Measurements from ENCODE around the gene TPCN2. TPM values are rescaled to one million over a fixed set of nuclear protein-coding genes. Genes with fewer than 3 reads are reported as not detected.

Gene TPCN2
- total RNA-seq, 2 donors from 2014 or later = 17.1 to 24.6 TPM

DNA sequence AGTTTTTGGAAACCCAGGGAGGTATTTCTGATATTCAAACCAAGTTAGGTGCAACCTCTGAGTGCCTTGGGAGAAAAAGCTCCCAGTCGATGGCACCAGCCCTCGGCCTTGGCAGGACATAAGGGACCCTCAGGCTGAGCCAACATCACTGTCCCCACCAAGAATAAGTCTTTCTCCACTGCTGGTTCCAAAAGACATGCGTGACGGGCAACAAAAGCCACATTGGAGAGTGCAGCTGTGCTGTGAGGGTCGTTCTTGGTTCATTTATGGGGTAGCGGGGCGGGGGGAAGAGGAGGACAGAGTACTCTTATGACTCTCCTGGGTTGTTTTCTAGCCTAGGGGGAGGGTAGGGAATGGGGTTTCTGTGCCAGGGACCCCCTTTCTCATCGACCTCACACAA is 11.2 kb upstream of the TPCN2 start:
- peaks cover 0 to 8% of the 10 kb centered on the region in 2 donors for H3K27me3 Mint-ChIP-seq
- peaks cover 6 to 9% of the 10 kb centered on the region in 2 donors for H3K4me1 Mint-ChIP-seq (ENCODE audit: low read depth in 2 of 2)
- no peak overlapping the region for H3K27ac Mint-ChIP-seq
- H3K9me3 Mint-ChIP-seq = no peaks in the 10 kb centered on the region
- no peak overlapping the region for H3K4me3 Mint-ChIP-seq
- ATAC-seq (no peak), DNase-seq (ENCODE audit: low spot score) (no peak)
- no peaks in the 10 kb centered on the region for H3K36me3 Mint-ChIP-seq

DNA sequence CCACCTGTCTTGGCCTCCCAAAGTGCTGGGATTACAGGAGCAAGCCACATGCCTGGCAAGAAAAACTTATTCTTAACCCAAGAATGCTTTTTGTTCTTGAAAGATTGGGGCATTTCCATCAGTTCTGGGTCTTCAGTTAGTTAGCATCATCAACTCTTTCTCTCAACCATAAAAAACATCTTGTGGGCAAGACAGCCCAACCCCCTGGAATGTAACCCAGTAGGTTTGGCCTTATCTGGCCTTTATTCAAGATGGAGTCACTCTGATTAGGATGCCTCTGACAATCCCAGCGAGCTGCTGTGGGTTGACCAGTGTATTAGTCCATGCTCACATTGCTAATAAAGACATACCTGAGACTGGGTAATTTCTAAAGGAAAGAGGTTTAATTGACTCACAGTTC is 9.2 kb upstream of the TPCN2 start:
- H3K27me3 Mint-ChIP-seq = peaks cover 3 to 4% of the 10 kb centered on the region in 2 donors
- peaks cover 6 to 9% of the 10 kb centered on the region in 2 donors for H3K4me1 Mint-ChIP-seq (ENCODE audit: low read depth in 2 of 2)
- DNase-seq (ENCODE audit: low spot score) (no peak), ATAC-seq (no peak)
- H3K36me3 Mint-ChIP-seq = no peaks in the 10 kb centered on the region
- no peak overlapping the region for H3K27ac Mint-ChIP-seq
- H3K4me3 Mint-ChIP-seq = no peak overlapping the region
- no peaks in the 10 kb centered on the region for H3K9me3 Mint-ChIP-seq

DNA sequence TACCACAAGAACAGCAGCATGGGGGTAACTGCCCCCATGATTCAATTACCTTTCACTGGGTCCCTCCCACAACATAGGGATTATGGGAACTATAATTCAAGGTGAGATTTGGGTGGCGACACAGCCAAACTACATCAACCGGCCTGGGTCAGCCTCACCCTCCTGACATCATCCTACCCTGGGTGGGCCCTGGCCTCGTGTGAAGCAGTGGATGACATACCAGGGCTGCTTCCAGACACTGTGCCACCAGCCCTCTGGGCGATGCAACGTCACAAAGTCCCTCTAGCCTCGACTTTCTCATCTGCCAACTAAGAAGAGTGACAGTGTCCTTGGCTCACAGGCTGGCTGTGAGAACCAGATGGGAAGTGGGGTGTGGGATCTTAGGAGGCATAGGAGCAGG is 8.7 kb upstream of the TPCN2 start:
- H3K27ac Mint-ChIP-seq = peak overlapping the region in 1 of 2 donors; percentile 15
- DNase-seq (ENCODE audit: low spot score) (no peak), ATAC-seq (no peak)

DNA sequence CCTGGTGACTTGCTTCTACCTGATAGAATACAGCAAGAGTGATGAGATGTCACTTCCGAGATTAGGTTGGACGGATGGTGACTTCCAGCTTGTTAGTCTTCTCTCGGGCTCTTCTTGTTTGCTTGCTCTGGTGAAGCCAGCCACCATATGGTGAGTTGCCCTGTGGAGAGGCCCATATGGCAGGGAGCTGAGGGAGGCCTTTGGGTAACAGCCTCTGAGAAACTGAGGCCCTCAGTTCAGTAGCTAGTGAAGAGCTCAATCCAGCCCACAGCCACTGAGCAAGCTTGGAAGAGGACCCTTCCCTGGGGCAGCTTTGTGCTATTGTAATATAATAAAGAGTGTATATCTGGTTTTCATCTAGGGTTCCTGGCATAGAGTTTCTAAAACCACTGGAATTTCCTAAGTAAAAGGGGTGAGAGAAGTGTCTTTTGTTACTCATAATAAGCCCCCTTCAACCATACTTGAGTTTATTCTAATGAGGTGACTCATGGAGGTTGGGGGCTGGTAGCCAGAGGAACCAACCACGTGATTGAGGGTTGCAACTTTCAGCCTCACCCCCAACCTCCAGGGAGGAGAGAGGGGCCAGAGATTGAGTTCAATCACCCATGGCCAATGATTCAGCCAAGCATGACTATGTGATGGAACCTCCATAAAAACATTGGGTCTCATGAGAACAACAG is 8.0 kb upstream of the TPCN2 start:
- DNase-seq (ENCODE audit: low spot score) (no peak), ATAC-seq (peak; percentile 54 to 68)
- H3K27ac Mint-ChIP-seq = peak overlapping the region in 1 of 2 donors; percentile 15
- H3K27me3 Mint-ChIP-seq = peaks cover 0 to 8% of the 10 kb centered on the region in 2 donors
- H3K4me3 Mint-ChIP-seq = no peak overlapping the region
- peaks cover 6 to 9% of the 10 kb centered on the region in 2 donors for H3K4me1 Mint-ChIP-seq (ENCODE audit: low read depth in 2 of 2)
- H3K9me3 Mint-ChIP-seq = no peaks in the 10 kb centered on the region
- H3K36me3 Mint-ChIP-seq = no peaks in the 10 kb centered on the region

More for the DNA sequence above, 8.7 kb upstream of the TPCN2 start:
- Mint-ChIP-seq H3K27me3 (peaks cover 0 to 6% of the 10 kb centered on the region in 2 donors), H3K36me3 (no peaks in the 10 kb centered on the region), H3K4me3 (no peak overlapping the region), H3K4me1 (ENCODE audit: low read depth in 2 of 2) (peaks cover 6 to 9% of the 10 kb centered on the region in 2 donors), H3K9me3 (no peaks in the 10 kb centered on the region)

DNA sequence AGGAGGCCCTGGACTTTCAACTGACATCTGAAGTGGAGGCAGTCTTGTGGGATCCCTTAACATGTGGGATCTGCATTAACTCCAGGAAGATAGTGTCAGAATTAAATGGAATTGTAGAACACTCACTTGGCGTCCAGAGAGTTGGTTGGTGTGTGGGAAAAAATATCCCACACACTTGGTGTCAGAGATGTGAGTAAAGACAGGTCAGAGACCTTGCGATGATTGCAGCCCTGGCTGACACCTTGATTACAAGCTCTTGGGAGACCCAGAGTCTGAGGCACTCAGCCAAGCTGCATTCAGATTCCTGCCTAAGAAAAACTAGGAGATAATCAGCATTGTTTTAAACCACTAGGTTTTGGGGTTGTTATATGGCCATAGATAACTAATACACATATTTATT is 7.2 kb upstream of the TPCN2 start:
- no peak for DNase-seq (ENCODE audit: low spot score)
- Mint-ChIP-seq H3K4me3 (no peak overlapping the region), H3K36me3 (no peaks in the 10 kb centered on the region), H3K4me1 (ENCODE audit: low read depth in 2 of 2) (peaks cover 6 to 9% of the 10 kb centered on the region in 2 donors), H3K27ac (no peak overlapping the region), H3K9me3 (no peaks in the 10 kb centered on the region), H3K27me3 (peaks cover 0 to 10% of the 10 kb centered on the region in 2 donors)
- ATAC-seq = no peak

DNA sequence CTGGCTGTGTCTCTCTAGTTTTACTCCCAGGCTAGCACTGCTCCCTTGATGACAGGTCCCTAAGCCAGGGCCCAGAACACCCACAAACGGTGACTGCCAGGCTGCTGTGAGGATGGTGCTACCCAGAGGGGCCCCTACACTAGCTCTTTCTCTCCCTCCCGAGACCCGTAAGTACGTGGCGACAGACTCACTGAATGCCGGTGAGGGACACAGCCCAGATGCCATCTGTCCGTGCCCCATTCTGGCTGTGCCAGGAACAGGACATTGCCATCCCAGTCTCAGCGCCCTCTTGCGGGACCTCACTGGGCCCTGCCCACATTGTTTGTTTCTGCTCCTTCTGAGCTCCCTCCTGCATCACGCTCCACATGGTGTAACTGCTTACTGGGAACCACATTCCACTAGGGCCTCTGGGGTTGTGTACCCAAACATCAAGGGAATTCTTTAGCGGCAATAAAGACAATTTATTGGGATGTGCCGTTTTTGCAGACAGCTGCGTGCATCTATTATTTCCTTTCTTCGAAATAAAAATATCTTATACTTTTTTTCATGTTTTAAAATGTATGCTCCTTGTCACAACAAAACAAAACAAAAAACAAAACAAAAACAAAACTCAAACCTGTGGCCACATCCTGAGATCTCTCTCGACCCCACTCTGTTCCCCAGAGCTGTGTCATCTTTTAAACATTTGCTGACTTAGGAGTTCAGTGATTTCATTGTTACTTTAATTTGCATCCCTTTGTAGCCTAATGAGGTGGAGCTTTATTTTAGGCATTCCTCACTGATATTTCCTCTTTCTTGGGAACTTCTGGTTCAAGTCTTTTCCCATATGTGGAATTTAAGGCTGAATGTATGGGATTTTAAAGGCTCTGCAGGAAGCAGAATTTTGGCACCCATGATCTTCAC is 4.4 kb upstream of the TPCN2 start:
- no peak overlapping the region for H3K4me3 Mint-ChIP-seq
- H3K36me3 Mint-ChIP-seq = no peaks in the 10 kb centered on the region
- no peaks in the 10 kb centered on the region for H3K9me3 Mint-ChIP-seq
- H3K4me1 Mint-ChIP-seq (ENCODE audit: low read depth in 2 of 2) = peaks cover 6 to 9% of the 10 kb centered on the region in 2 donors
- no peak for ATAC-seq
- peaks cover 0 to 12% of the 10 kb centered on the region in 2 donors for H3K27me3 Mint-ChIP-seq
- no peak for DNase-seq (ENCODE audit: low spot score)
- H3K27ac Mint-ChIP-seq = no peak overlapping the region

DNA sequence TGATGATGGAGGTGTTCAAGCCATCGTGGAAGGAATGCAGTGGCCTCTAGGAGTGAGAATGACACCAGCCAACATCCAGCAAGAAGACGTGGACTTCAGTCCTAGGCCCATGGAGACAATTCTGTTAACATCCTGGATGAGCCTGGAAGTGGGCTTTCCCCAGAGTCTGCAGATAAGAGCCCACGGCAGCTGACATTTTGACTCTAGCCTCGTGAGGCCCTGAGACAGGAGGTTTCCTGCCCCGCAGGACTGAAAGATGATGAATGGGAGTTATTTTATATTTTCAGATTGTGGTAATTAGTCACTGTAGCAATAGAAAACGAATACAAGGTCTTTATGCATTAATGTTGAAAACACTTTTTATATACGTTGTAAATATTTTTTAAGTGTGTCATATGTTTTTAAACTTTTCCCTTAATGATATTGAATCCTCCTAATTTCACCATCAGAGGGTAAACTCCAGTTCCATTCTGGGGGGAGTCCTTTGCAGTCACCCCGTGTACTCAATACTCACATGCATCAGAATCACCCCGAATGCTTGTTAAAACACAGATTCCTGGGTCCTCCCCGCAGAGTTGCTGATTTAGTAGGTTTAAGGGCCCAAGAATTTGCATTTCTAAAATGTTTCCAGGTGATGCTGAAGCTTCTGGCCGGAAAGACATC is 570 bp upstream of the TPCN2 start:
- Mint-ChIP-seq H3K4me3 (peak overlapping the region; percentile 45), H3K9me3 (no peaks in the 10 kb centered on the region), H3K36me3 (no peaks in the 10 kb centered on the region), H3K27ac (peak overlapping the region; percentile 46 to 68), H3K4me1 (ENCODE audit: low read depth in 2 of 2) (peaks cover 0 to 7% of the 10 kb centered on the region in 2 donors), H3K27me3 (peaks cover 0 to 12% of the 10 kb centered on the region in 2 donors)
- no peak for DNase-seq (ENCODE audit: low spot score)
- ATAC-seq = peak in 1 of 2 donors; percentile 1

DNA sequence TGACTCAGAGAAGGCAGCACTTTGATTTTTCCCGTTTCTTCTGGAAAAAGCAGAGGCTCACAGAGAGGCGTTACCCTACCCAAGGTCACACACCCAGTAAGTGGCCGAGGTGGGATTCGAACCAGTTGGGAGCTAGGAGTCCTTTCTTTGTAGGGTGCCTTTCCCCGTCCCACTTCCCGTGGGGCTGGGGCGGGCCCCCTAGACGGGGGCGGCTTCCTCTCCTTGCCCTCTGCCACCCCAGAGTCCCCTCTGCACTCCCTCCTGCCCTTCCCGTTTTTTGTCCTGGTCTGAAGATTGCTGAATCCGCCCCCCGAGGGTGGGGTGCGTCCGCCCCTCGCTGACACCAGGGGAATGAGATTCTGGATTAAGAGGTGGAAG is 747 bp downstream of the TPCN2 start:
- Mint-ChIP-seq H3K27ac (peak overlapping the region; percentile 37 to 80), H3K4me1 (ENCODE audit: low read depth in 2 of 2) (peaks cover 0 to 7% of the 10 kb centered on the region in 2 donors), H3K36me3 (no peaks in the 10 kb centered on the region), H3K27me3 (peaks cover 0 to 9% of the 10 kb centered on the region in 2 donors), H3K9me3 (no peaks in the 10 kb centered on the region), H3K4me3 (peak overlapping the region; percentile 66)
- peak; percentile 48 for DNase-seq (ENCODE audit: low spot score)
- ATAC-seq = no peak

DNA sequence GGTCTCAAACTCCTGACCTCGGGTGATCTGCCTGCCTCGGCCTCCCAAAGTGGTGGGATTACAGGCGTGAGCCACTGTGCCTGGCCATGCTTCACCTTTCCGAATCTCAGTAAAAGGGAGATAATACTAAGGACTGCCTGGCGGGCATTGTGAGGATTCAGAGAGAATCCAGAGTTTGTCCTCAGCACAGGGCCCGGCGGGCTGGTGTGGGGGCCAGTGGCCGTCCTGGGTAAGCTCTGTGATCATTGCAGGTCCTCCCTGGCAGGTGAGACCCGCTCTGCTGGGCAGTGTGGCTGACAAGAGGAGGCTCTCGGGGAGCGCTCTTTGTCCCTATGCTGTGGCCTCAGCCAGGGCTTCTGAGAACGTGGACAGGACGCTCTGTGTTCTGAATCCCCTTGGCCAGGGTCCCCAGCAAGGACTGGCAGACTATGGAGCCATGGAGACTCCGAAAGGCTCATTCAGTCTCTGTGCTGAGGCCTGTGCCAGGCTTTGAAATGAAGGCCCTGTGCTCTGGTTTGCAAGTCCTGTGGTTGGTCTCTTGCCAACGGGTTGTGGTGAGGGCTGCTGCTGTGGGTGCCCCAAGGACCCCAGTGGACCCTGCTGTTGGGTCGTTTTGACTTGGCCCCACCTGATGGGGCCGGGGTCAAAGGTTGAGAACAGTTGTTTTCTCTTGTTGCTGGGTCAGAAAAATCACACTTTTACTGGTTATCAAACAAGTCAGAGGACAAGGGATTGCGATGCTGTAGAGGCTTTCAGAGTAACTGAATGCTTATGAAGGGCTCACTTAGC is 2.1 kb downstream of the TPCN2 start:
- peak overlapping the region; percentile 66 for H3K4me3 Mint-ChIP-seq
- peak overlapping the region; percentile 37 to 82 for H3K27ac Mint-ChIP-seq
- H3K4me1 Mint-ChIP-seq (ENCODE audit: low read depth in 2 of 2) = peaks cover 8 to 13% of the 10 kb centered on the region in 2 donors
- no peaks in the 10 kb centered on the region for H3K9me3 Mint-ChIP-seq
- DNase-seq (ENCODE audit: low spot score) = peak; percentile 55
- peaks cover 0 to 4% of the 10 kb centered on the region in 2 donors for H3K27me3 Mint-ChIP-seq
- ATAC-seq = no peak
- no peaks in the 10 kb centered on the region for H3K36me3 Mint-ChIP-seq

DNA sequence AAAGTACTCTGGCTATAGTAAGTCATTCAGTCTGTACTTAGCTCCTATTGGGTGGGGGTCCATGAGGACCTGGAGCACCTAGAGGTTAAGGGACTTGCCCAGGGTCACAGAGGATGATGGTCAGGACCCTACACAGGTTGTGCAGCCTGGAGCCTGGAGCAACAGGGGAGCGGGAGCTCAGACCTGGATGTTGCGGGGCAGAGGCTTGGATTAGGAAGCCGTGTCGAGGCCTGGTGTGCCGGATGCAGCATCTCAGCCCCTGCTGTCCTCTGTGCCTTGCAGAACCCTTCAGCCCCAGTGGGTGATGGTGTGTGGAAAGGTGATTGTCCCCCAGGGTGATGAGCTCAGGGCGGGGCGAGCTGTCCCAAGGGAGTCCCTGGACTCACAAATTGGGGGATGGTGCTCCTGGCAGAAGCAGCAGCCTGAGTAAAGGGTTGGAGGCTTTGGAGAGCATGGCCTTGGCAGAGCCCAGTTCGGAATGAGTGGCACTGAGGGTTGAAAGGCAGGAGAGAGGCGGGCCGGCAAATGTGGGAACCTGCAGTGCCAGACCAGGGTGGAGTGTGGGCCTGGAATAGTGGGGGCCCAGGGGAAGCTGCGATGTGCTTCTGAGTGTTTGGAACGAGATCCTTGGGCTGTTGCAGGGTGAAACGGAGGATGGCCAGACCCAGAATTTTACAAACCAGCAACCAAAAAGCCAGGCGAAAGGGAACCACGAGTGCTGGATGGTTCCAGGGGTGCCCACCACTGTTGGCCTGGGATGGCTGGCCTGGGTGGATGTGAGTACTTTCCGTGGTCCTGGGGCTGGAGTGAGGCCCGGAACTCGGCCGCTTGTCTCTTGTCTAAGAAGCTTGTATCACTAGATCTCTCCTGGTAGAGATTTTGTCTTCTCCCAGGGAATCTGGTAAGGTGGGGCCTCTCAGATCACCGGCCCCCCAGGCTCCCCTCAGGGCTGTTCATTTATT is 2.9 kb downstream of the TPCN2 start:
- Mint-ChIP-seq H3K4me1 (ENCODE audit: low read depth in 2 of 2) (peaks cover 16 to 19% of the 10 kb centered on the region in 2 donors), H3K4me3 (no peak overlapping the region), H3K27me3 (peaks cover 0 to 1% of the 10 kb centered on the region in 2 donors), H3K9me3 (no peaks in the 10 kb centered on the region), H3K36me3 (no peaks in the 10 kb centered on the region), H3K27ac (peak overlapping the region; percentile 37 to 82)
- DNase-seq (ENCODE audit: low spot score) = peak; percentile 39
- no peak for ATAC-seq

DNA sequence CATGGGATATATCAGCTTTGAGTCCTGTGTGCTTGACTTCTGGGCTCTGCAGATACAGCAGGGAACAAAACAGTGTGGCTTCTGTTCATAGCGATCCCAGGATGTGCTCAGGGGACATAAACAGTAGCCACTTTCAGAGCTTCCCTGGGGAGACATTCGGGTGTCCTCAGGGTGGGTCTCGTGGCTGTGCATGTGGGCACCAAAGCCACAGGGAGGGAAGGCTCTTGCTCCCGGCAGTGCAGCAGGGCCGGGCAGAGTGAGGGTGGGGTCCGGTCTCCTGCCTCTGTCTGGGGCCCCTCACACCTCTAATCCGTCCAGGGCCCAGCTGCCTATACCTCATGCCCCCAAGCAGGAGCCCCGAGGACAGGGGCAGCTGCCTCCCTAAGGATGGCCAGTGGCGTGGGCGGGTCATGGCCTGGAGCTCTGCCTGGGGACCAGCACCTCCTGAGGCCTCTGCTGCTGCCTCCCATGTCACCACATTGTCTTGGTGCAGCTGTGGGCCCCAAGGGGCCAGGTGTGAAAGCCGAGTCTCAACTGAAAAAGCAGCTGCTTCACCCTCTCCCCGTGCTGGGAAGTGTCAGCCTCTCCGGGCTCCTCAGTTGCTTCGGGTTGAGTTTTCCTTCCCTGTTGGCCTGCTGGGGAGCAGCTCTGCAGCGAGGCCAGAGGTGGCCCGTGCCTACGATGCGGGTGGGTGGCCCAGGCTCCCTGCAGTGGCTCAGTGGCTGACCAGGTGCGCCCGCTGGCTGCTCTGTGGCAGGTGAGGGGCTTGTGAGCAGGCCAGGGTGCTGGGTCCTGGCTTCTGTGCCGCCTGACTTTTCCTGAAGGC is 3.8 kb downstream of the TPCN2 start:
- no peaks in the 10 kb centered on the region for H3K9me3 Mint-ChIP-seq
- H3K27me3 Mint-ChIP-seq = no peaks in the 10 kb centered on the region
- no peak overlapping the region for H3K4me3 Mint-ChIP-seq
- no peak for ATAC-seq
- DNase-seq (ENCODE audit: low spot score) = no peak
- peak overlapping the region in 1 of 2 donors; percentile 82 for H3K27ac Mint-ChIP-seq
- peaks cover 16 to 19% of the 10 kb centered on the region in 2 donors for H3K4me1 Mint-ChIP-seq (ENCODE audit: low read depth in 2 of 2)
- no peaks in the 10 kb centered on the region for H3K36me3 Mint-ChIP-seq

DNA sequence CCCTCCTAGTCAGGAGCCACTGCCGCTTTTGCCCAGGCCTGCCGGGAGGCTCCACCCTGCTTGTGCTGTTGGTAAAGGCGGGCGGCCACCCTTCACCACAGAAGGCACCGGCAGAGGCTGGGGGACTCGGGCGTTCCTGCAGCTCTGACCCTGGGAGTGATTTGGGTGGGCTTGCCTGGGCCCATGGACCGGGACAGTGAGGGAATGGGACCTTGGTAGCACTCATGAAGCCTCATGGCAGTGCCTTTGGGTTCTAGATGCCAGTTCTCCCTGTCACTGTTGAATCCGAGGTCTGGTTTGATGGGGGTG is 4.4 kb downstream of the TPCN2 start:
- Mint-ChIP-seq H3K36me3 (no peaks in the 10 kb centered on the region), H3K27ac (no peak overlapping the region), H3K27me3 (no peaks in the 10 kb centered on the region), H3K9me3 (no peaks in the 10 kb centered on the region), H3K4me3 (no peak overlapping the region), H3K4me1 (ENCODE audit: low read depth in 2 of 2) (peaks cover 16 to 19% of the 10 kb centered on the region in 2 donors)
- no peak for ATAC-seq
- no peak for DNase-seq (ENCODE audit: low spot score)
